GM19438 (cell line): ENCODE measurements around the gene ABHD1.
"Not testable (repeated sequence)": the region's sequence is repeated elsewhere in the genome, so short reads cannot be mapped to it uniquely, and the experiment has no call there.

Source experiments
- ATAC-seq: cut with Tn5 transposase; IDR thresholded peaks from one replicate; pipeline ENCODE4 v1.9.1; 2021; ENCODE audit warnings: low read depth; ENCODE audit not compliant: unreplicated experiment

ABHD1 gene

GRCh38 chr2:27108221-27108620 lies 15.4 kb upstream of the ABHD1 start:
- ATAC-seq: no peak

- no peak for ATAC-seq
Measured at GRCh38 chr2:27109083-27109482, 14.5 kb upstream of the ABHD1 start.

DNA sequence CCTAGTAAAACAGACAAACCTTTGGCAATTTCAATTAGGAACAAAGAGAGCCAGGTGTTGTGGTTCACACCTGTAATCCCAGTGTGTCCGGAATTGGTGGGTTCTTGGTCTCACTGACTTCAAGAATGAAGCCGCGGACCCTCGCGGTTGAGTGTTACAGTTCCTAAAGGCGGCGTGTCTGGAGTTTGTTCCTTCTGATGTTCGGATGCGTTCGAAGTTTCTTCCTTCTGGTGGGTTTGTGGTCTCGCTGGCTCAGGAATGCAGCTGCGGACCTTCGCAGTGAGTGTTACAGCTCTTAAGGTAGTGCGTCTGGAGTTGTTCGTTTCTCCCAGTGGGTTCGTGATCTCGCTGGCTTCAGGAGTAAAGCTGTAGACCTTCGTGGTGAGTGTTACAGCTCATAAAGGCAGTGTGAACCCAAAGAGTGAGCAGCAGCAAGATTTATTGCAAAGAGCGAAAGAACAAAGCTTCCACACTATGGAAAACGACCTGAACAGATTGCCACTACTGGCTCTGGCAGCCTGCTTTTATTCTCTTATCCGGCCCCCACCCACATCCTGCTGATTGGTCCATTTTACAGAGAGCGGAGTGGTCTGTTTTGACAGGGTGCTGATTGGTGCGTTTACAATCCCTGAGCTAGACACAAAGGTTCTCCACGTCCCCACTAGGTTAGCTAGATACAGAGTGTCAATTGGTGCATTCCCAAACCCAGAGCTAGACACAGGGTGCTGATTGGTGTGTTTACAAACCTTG lies 12.8 kb upstream of the ABHD1 start:
- ATAC-seq: not testable (repeated sequence)

- not testable (repeated sequence) for ATAC-seq
Measured at GRCh38 chr2:27111392-27112078, 12.1 kb upstream of the ABHD1 start.

GRCh38 chr2:27115519-27115918 lies 8.1 kb upstream of the ABHD1 start:
- ATAC-seq: no peak

DNA sequence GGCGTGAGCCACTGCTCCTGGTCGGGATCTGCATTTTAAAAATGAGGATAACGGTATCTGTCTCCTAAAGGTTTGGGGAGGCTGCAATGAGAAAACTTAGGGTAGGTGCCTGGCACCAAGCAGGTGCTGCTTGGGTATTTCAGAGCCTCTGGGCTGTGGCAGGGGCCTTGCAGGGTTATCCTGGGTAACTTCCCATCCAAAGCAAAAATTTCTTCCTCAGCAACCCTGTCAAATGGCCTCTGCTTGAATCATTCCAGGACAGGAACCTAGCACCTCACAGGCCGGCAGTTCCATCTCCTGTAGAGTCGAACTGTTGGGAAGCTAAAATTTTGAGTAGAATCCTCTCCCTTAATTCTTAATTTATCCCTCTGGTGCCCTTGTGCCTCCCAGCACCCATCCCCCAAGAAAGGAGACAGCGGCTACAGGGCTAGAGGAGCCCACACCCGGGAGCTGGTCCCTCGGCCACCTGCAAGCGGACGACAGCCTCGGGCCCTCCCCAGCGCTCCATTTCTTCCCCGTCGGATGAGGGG lies 5.6 kb upstream of the ABHD1 start:
- no peak for ATAC-seq

GRCh38 chr2:27118525-27119329 lies 4.9 kb upstream of the ABHD1 start, which contains the start of gene CGREF1:
Gene CGREF1 (minus strand): TSS chr2:27119128. CDS start chr2:27104366, 14,762 bp downstream.
- no peak for ATAC-seq

GRCh38 chr2:27119330-27119670 lies 4.3 kb upstream of the ABHD1 start:
- not testable (repeated sequence) for ATAC-seq

- no peak for ATAC-seq
Measured at GRCh38 chr2:27121906-27122305, 1.7 kb upstream of the ABHD1 start.

- no peak for ATAC-seq
Measured at GRCh38 chr2:27122791-27123190, 824 bp upstream of the ABHD1 start.

DNA sequence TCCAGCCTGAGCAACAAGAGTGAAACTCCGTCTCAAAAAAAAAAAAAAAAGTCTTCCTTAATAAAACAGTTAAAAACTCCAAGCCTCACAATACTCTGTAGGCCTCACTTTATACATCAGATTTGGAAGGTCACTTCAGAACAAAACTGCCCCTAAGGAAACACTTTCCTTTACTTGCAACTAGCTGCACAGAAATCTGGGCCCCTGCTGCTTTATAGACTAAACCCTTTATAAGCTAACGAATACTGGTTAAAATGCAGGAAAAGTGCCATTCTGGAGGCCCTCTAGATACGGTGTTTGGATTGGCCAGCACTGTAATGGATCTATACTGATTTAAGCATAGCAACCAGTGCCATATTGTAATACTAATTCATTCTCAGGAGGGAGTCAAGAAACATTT lies 1.5 kb downstream of the ABHD1 start:
- ATAC-seq: no peak

DNA sequence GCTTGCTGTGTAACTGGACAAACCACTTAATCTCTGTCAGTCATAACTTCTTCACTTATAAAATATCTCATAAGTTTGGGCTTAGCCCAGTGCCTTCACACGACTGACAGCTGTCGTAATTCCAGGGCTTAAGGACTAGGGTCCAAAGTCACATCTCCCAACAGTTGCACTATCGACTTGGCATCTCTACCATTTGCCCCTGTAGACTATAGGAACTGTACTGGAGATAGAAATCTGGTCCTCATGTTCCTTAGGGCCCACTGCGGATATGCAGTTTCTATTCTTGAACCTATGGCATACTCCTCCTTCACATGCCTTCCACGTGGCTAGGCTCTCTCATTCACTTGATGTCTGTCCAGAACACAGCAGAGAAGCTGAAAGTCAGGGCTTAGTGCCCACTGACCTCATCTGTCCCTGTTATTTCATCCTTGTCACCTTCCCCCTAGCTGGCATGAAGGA lies 2.7 kb downstream of the ABHD1 start:
- ATAC-seq: no peak

DNA sequence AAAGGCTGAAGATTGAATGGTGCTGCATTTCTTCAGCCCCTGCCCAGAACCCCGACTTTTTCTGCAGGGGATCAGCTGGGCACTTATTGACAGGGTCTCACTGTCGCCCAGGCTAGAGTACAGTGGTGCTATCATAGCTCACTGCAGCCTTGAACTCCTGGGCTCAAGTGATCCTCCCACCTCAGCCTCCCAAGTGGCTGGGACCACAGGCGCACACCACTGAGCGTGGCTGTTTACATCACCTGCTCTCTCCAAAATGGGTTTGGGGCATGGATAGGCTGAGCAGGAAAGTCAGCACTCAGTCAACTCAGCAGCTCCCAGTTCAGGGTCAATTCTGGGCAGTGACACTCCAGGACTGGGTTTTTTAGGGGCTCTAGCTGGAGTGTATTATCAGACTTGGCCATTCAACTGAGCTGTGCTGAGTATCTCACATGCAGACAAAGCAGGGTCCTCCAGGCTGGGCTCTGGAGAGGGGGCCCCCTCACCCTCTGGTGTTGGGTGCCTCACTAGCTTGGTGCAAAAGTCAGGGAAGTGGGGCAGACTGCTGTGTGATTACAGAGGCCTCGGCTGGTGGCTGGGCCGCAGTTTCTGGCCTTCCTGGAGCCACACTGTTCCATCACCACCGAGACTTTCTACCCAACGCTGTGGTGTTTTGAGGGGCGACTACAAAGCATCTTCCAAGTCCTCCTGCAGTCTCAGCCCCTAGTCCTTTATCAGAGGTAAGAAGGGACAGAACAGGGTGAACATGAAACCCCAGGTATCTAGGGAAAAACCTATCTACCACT lies 4.5 kb downstream of the ABHD1 start:
- no peak for ATAC-seq

DNA sequence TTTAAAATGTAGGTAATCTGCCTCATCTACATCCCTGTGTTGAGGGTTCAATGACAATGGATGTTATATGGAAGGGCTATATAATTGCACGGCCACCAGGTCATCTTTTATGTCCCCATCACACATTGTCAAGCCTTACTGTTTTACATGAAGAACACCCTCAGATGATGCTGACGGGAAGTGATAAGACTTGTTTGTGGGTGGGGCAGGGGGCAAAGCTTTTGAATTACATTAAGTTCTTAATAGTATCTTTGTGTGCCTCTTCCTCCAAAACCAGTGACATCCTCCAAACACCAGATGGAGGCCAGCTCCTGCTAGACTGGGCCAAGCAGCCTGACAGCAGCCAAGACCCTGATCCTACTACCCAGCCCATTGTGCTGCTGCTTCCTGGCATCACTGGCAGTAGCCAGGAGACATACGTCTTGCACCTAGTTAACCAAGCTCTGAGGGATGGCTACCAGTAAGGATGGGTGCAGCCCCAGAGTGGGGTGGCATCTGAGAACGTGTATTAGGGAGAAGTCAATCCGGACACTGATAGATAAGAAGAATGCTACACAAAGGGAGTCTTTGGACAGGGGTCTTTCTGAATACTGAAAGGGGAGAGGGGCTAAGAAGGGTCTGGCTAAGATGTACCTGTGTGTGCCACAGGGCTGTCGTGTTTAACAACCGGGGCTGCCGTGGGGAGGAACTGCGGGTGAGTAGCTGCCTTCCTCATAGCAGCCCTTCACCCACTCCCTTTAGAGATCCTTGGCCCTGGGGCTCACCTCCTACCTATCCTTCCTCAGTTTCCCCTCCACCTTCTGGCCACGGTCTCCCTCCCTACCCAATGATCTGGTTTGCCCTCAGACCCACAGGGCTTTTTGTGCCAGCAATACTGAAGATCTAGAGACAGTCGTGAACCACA lies 5.3 kb downstream of the ABHD1 start:
- ATAC-seq: no peak

DNA sequence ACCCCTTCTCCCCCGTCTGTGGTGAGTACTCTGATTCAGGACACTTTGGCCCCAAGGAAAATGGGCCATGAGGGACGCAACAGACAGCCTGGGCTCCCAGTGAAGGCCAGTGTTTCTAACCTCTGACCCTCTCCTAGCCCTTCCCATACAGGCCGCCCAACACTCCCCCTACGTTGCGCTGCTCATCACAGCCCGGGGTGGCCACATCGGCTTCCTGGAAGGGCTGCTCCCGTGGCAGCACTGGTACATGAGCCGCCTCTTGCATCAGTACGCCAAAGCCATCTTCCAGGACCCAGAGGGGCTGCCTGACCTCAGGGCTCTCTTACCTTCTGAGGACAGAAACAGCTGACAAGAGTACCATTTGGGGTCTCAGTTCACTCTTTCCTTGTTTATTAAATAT lies 6.8 kb downstream of the ABHD1 start:
- no peak for ATAC-seq

GRCh38 chr2:27131429-27131828 lies 7.8 kb downstream of the ABHD1 start:
- ATAC-seq: no peak

- ATAC-seq: no peak
Measured at GRCh38 chr2:27133195-27133875, 9.7 kb downstream of the ABHD1 start.

GRCh38 chr2:27133905-27134780 lies 10.5 kb downstream of the ABHD1 start, which contains the start of gene PREB:
Gene PREB (minus strand): TSS chr2:27134636. CDS start chr2:27134421, 215 bp downstream.
- ATAC-seq: peak; percentile 89
